Ishikawa (cell line): Measurements from ENCODE around the gene SHKBP1.

Source experiments
- CEBPB ChIP-seq: IDR thresholded peaks from 2 replicates; pipeline ENCODE4 v1.6.1; 2012
- CREB1 ChIP-seq: IDR thresholded peaks from 2 replicates; pipeline ENCODE4 v1.6.1; 2012; ENCODE audit warnings: low read depth
- EGR1 ChIP-seq: IDR thresholded peaks from 2 replicates; pipeline ENCODE4 v1.6.1; 2012
- EP300 ChIP-seq: IDR thresholded peaks from 2 replicates; pipeline ENCODE4 v1.6.1; 2012; ENCODE audit warnings: borderline replicate concordance
- FOXM1 ChIP-seq: IDR thresholded peaks from 2 replicates; pipeline ENCODE4 v1.6.1; 2012; ENCODE audit warnings: low read depth, borderline replicate concordance
- MAX ChIP-seq: IDR thresholded peaks from 2 replicates; pipeline ENCODE4 v1.6.1; 2012
- NFIC ChIP-seq: IDR thresholded peaks from 2 replicates; pipeline ENCODE4 v1.6.1; 2012
- RAD21 ChIP-seq: IDR thresholded peaks from 2 replicates; pipeline ENCODE4 v1.6.1; 2012; ENCODE audit warnings: low read depth
- REST ChIP-seq: IDR thresholded peaks from 2 replicates; pipeline ENCODE4 v1.6.1; 2012; ENCODE audit warnings: low read depth, mild to moderate bottlenecking
- TAF1 ChIP-seq: IDR thresholded peaks from 2 replicates; pipeline ENCODE4 v1.6.1; 2012; ENCODE audit warnings: low read depth, mild to moderate bottlenecking
- TCF12 ChIP-seq: IDR thresholded peaks from 2 replicates; pipeline ENCODE4 v1.6.1; 2012; ENCODE audit warnings: low read depth
- TEAD4 ChIP-seq: IDR thresholded peaks from 2 replicates; pipeline ENCODE4 v1.6.1; 2012
- USF1 ChIP-seq: IDR thresholded peaks from 2 replicates; pipeline ENCODE4 v1.6.1; 2012
- YY1 ChIP-seq: IDR thresholded peaks from 2 replicates; pipeline ENCODE4 v1.6.1; 2012; ENCODE audit warnings: low read depth
- ZBTB7A ChIP-seq: IDR thresholded peaks from 2 replicates; pipeline ENCODE4 v1.6.1; 2012; ENCODE audit warnings: low read depth

Gene SHKBP1

GRCh38 chr19:40575326-40575725 lies 1.3 kb upstream of the SHKBP1 start:
- TF ChIP-seq CEBPB (no peak), CREB1 (no peak), RAD21 (no peak), ZBTB7A (no peak), TCF12 (no peak), FOXM1 (no peak), NFIC (no peak), YY1 (no peak), TAF1 (no peak), USF1 (no peak), REST (no peak), TEAD4 (no peak), MAX (no peak), EP300 (no peak), EGR1 (no peak)

GRCh38 chr19:40576151-40576584 lies 505 bp upstream of the SHKBP1 start:
- TF ChIP-seq ZBTB7A (no peak), NFIC (no peak), EP300 (no peak), MAX (no peak), TCF12 (no peak), REST (no peak), YY1 (no peak), TEAD4 (no peak), FOXM1 (no peak)

- no peak for TF ChIP-seq YY1
- no peak for TF ChIP-seq TAF1
- no peak for TF ChIP-seq TCF12
- no peak for TF ChIP-seq FOXM1
- TF ChIP-seq USF1, result no peak
- TF ChIP-seq EGR1, result no peak
- no peak for TF ChIP-seq TEAD4
- no peak for TF ChIP-seq CEBPB
- no peak for TF ChIP-seq ZBTB7A
- no peak for TF ChIP-seq RAD21
- TF ChIP-seq REST, result no peak
- TF ChIP-seq MAX, result no peak
- no peak for TF ChIP-seq CREB1
- TF ChIP-seq NFIC, result no peak
- TF ChIP-seq EP300, result no peak
Measured at GRCh38 chr19:40578442-40578908, 1.8 kb downstream of the SHKBP1 start.

GRCh38 chr19:40580619-40581018 lies 3.9 kb downstream of the SHKBP1 start:
- TF ChIP-seq CREB1 (no peak), CEBPB (no peak), MAX (no peak), EP300 (no peak), EGR1 (no peak), USF1 (no peak), FOXM1 (no peak), RAD21 (no peak), ZBTB7A (no peak), TCF12 (no peak)
